Lung microvascular endothelial cell (primary cell): ENCODE measurements around the gene LDLRAD1. TPM values are rescaled to one million over a fixed set of nuclear protein-coding genes. Genes with fewer than 3 reads are reported as not detected.
"Not testable (repeated sequence)": the region's sequence is repeated elsewhere in the genome, so short reads cannot be mapped to it uniquely, and the experiment has no call there.

ENCODE experiments used
- DNase-seq, 2 donors: peaks; one replicate each; pipeline versions ENCODE4 v3.0.0 to v3.0.0-alpha.2; 2010; ENCODE audit warnings: low read depth in 2 of 2
- total RNA-seq: library from RNA; depleted of rRNA; stranded (reverse); fragments of >200 nt; gene quantifications from 2 replicates; pipeline ENCODE4 v1.2.1, GENCODE V29; 2014

The LDLRAD1 gene, protein sequence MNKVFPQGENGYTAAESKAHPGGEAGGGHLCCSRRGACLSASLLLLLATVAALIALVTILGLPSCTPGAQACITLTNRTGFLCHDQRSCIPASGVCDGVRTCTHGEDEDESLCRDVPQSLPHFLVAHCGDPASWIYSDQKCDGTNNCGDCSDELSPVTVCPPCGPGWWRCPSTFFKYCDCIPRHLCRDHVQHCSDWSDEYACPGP
- not detected in 2 replicates for total RNA-seq

- DNase-seq, result no peak
Measured at GRCh38 chr1:54017979-54018378, at the start of gene LDLRAD1. Gene LDLRAD1, minus strand, starts transcription at chr1:54018186. Its CDS starts 74 bp downstream, at chr1:54018112.

DNA sequence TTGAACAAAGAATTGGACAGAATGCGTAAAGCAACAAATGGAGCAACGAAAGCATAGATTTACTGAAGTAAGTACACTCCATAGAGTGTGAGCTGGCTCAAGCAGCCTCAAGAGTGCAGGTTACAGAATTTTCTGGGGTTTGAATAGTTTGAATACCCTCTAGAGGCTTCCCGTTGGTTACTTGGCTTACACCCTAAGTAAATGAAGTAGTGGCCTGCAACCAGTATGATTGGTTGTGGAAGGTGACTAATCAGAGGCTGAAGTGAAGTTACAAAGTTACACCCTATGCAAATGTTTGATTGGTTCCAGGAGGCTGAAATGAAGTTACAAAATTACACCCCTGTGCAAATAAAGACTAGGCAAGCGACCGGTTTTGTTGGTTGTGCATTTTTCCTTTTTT, 46.3 kb upstream of the LDLRAD1 start:
- DNase-seq, result no peak

DNA sequence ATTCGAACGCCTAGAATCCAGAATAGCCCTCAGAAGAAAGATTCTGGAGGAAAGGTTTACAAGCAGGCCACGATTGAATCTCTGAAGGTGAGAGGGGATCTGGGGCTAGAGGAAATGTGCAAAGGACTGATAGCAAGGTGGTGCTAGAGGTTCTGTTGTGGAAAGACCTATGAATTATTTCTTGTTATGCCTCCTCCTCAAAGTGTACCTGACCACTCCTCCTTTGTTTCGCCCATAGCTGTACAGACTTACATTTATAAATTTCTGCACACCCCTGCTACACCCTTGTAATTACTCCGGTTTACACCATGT, 36.4 kb upstream of the LDLRAD1 start:
- DNase-seq, result no peak

DNA sequence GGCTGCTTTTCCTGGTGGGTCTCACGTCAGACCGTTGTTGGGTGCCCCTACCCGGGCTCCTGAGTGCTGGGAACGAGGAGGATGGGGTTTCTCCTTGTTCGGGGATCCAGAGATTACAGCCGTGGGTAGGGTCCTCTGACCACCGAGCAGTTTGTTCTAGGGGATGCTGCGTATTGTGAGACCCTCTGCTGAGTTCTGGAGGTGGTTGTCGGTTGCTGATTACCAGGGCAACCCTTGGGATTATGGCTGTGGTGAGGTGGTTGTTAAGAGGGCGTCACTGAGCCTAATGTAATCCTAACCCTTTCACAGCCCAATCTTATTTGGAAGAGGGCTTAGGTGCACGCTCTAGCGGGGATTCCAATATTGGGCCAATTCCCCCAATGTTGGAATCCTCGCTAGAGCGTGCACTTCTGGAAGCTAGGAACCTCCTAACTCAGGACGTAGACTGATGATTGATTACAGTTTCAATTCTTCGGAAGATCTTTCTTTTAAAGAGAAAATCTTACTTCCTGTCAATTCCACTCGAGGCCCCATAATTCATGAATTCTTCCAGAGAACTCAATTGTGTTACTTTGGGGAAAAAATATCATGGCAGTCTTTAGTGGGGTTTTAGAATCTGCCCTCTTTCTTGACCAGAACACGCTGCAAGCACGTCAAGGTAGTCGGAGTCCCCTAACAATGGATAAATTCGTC, 35.9 kb upstream of the LDLRAD1 start:
- peak; percentile 8 to 20 for DNase-seq

- peak; percentile 96 to 99 for DNase-seq
Measured at GRCh38 chr1:54052934-54053744, 35.2 kb upstream of the LDLRAD1 start, which contains the start of the genes TCEANC2 and TMEM59. Gene TCEANC2, plus strand, starts transcription at chr1:54053608. Its CDS starts 815 bp downstream, at chr1:54054423. Gene TMEM59, minus strand, starts transcription at chr1:54053204. Its CDS starts 16 bp downstream, at chr1:54053188.

GRCh38 chr1:54052431-54052933, 34.5 kb upstream of the LDLRAD1 start:
- peak; percentile 11 to 62 for DNase-seq

DNA sequence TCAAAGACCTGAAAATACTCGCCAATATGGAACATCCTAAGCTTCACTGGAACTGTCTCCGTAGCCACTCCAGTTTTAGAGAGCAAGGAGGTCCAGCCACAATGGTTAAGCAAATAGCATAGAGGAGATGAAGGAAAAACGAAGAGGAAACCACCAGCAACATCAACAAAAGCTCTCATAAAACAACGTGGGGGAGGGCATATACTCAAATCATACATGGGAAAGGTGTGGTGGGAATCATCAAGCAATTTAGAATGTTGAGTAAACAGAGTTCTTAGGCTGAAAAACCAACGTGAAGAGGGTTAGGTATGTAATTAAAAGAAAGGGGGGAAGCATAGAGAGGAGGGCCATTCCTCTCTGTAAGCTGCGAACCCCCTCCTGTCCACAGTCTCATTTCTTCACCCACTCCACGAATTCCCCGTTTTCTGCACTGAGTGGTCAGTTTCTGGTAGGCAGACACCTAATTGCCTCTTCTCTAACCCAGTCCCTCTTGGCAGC, 34.0 kb upstream of the LDLRAD1 start:
- DNase-seq, result peak; percentile 6 to 17

DNA sequence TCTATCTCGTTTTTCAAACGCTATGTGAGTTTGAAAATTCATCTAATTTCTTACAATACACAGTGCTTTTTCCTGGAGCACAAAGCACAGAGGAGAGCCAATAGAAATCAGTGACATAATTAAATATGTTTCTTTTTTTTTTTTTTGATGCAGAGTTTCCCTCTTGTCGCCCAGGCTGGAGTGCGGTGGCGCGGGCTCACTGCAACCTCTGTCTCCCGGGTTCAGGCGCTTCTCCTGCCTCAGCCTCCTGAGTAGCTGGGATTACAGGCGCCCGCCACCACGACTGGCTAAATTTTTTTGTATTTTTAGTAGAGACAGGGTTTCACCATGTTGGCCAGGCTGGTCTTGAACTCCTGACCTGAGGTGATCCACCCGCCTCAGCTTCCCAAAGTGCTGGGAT, 32.4 kb upstream of the LDLRAD1 start:
- not testable (repeated sequence) for DNase-seq

DNA sequence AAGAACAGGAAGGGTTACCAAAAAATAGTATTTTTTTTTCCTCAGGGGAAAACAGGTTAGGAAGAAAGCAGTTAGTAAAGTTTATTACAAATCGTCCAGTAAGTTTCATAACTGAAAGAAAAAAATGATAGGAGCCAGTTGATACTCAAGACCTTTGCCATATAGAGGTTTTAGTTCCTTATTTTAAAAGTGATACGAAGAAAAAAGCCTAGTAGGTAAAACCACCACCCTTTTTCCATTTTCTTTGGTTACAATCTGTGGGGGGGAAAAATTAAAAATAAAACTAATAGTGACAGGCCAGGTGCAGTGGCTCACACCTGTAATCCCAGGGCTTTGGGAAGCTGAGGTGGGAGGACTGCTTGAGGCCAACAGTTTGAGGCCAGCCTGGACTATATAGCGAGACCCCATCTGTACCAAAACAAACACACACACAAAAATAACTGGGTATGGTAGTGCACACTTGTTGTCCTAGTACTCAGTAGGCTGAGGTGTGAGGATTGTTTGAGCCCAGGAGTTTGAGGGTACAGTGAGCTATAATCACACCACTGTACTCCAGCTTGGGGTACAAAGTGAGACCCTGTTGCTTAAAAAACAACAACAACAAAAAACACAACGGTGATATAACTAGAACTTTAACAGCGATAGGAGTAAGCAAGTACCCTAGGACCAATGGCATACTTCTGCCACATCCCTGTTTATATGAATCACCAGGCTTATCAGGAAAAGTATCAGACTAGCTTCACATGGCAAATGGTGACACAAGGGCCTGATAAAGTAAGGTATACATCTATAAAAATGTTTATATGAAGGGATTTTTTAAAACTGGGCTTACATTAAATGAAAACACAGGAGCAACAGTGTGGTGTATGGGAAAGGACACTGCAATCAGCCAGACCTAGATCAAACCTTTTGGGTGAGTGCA, 29.7 kb upstream of the LDLRAD1 start:
- peak in 1 of 2 donors; percentile 27 for DNase-seq

DNA sequence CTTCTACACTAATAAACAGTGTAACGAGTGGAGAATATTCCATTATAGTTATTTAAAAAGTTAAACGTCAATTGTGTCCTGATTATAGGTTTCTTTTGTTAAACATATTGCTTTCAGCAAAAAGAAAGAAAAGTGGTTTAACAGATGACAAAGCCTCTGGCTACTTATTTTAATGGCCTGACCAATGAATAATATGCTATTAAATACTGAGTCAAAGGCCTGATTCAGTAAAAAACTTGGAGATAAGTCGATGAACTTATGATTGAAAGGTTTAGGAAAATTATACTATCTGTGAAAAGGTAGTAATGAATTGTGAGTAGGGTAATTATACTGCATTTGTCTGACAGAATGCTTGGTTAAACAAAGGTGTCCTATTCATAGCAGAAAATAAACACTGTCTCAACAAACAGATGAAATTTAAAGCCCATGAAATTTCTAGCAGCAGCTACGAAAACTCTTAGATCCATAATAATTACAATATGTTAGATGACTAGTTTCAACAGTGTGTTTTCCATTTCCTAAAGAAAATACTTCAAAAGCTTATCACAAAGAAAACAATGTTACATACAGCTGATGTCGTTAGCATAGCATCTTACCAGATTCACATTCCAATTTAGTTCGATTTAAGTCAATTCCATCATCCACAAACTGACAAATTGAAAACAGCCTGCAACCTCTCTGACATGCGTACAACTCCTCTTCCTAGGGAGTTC, 28.8 kb upstream of the LDLRAD1 start:
- DNase-seq, result no peak

- no peak for DNase-seq
Measured at GRCh38 chr1:54045496-54045895, 27.5 kb upstream of the LDLRAD1 start.

GRCh38 chr1:54041806-54042205, 23.8 kb upstream of the LDLRAD1 start:
- DNase-seq, result peak in 1 of 2 donors; percentile 7

GRCh38 chr1:54037476-54037875, 19.5 kb upstream of the LDLRAD1 start:
- DNase-seq, result peak in 1 of 2 donors; percentile 34

GRCh38 chr1:54028306-54029251, 10.6 kb upstream of the LDLRAD1 start:
- no peak for DNase-seq

DNA sequence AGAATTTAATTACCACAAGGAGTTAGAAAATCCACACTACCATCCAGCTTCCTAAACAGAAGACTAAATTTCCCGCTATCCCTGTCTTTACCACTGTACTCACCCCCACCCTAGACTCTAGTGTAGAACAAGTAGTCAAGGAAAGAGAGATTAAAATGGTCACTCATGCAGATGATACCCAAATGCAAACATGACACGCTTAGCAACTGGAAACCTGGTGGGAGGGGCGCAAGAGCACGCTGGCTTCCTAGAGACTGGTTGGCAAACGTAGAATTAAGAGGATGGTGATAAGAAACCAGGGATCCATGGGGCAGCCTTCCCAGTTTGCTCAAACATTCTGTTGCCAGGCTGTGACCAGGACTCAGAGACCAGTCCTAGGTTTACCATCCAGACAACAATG, 9.9 kb upstream of the LDLRAD1 start:
- DNase-seq, result no peak

- DNase-seq, result not testable (repeated sequence)
Measured at GRCh38 chr1:54024811-54025210, 6.8 kb upstream of the LDLRAD1 start.

DNA sequence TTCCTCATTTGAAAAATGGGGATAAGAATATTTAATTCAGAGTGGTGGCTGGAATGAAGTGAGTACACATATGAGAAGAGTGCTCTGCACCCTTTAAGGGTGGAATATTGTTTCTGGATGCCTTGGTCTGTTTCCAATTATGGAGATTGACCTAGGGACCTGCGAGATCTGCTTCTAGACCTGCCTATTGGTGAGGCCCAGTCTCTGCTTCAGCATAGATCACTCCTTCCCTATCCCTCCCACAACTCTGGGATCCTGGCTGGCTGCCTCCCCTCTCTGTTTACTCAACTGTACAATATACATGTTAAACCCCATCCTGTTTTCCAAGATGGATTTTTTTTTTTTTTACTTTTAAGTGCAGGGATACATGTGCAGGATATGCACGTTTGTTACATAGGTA, 6.4 kb upstream of the LDLRAD1 start:
- no peak for DNase-seq

- DNase-seq, result not testable (repeated sequence)
Measured at GRCh38 chr1:54019562-54020176, 1.7 kb upstream of the LDLRAD1 start.

- DNase-seq, result no peak
Measured at GRCh38 chr1:54018635-54019034, 649 bp upstream of the LDLRAD1 start.
